Tibial nerve (tissue), 3 donors: Measurements from ENCODE around the gene XIST.

Experiments
- POLR2A ChIP-seq, 2 donors: fragments of 450-650 bp; IDR thresholded peaks; one replicate each; pipeline ENCODE4 v1.6.1; 2017; ENCODE audit warnings: antibody characterized with exemption in 2 of 2, mild to moderate bottlenecking in 2 of 2, moderate library complexity in 2 of 2
- TF ChIP-seq, protein P1 (sequence below), 5 experiments: fragments of 200-600 bp in 3 of 5; fragments of 450-650 bp in 2 of 5; sonication (generic) in 3 of 5; IDR thresholded peaks; one replicate each; pipeline ENCODE4 v1.5.1; 2016 to 2019; ENCODE audit warnings: antibody characterized with exemption in 5 of 5, mild to moderate bottlenecking in 3 of 5, moderate library complexity in 2 of 5

GRCh38 chrX:73822775-73823174, 29.7 kb downstream of the XIST start:
- TF ChIP-seq, protein P1, sequence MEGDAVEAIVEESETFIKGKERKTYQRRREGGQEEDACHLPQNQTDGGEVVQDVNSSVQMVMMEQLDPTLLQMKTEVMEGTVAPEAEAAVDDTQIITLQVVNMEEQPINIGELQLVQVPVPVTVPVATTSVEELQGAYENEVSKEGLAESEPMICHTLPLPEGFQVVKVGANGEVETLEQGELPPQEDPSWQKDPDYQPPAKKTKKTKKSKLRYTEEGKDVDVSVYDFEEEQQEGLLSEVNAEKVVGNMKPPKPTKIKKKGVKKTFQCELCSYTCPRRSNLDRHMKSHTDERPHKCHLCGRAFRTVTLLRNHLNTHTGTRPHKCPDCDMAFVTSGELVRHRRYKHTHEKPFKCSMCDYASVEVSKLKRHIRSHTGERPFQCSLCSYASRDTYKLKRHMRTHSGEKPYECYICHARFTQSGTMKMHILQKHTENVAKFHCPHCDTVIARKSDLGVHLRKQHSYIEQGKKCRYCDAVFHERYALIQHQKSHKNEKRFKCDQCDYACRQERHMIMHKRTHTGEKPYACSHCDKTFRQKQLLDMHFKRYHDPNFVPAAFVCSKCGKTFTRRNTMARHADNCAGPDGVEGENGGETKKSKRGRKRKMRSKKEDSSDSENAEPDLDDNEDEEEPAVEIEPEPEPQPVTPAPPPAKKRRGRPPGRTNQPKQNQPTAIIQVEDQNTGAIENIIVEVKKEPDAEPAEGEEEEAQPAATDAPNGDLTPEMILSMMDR (IDR thresholded peaks at IDR 0.05): no peak
- TF ChIP-seq POLR2A (IDR thresholded peaks at IDR 0.05): no peak
